ENCODE measurements around the gene CFTR. TPM values are rescaled to one million over a fixed set of nuclear protein-coding genes. Genes with fewer than 3 reads are reported as not detected.

CFTR gene
- total RNA-seq, 4 donors from 2014 or later = 43.0 to 176 (median 76.6) TPM

Small RNAs within 50 kb of the gene (small RNA-seq; reads per million reads assigned to genes)
- gene AC000111.1 (0 reads per million in 4 donors), gene AC000111.2 (0 reads per million in 4 donors)

Other genes starting within 250 kb of the CFTR start
- not detected for gene WNT2, start 157.0 kb upstream of the CFTR start, total RNA-seq
- gene ASZ1, start 52.5 kb upstream of the CFTR start, total RNA-seq = not detected

Measured in transverse colon (tissue), 4 donors.